Measurements from ENCODE around the gene TAF9B.
"Not testable (repeated sequence)": the region's sequence is repeated elsewhere in the genome, so short reads cannot be mapped to it uniquely, and the experiment has no call there.

Gene TAF9B

GRCh38 chrX:78118628-78119027, 20.8 kb downstream of the TAF9B start:
- no peak for DNase-seq (ENCODE audit: insufficient read length, low spot score)
- no peak for FAIRE-seq

DNA sequence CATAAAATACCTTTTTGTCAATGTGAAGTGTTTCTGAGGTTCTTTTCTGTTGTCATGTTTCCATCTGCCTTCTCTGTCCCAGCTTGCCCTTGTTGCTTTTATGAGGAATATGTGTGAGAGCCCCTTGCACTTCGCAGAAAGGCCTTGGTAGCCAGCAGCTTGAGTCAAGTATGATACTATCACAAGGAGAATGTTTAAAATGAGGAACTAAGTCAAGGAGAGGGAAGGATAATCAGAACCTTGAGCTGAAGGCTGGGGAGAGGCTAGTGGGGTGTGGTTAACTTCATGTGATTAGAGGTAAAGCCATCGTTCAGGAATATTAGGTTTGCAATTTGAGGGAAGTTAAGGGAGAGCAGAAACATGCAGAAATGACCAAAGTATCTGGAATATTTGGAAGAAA, 22.7 kb downstream of the TAF9B start:
- FAIRE-seq, result no peak

DNA sequence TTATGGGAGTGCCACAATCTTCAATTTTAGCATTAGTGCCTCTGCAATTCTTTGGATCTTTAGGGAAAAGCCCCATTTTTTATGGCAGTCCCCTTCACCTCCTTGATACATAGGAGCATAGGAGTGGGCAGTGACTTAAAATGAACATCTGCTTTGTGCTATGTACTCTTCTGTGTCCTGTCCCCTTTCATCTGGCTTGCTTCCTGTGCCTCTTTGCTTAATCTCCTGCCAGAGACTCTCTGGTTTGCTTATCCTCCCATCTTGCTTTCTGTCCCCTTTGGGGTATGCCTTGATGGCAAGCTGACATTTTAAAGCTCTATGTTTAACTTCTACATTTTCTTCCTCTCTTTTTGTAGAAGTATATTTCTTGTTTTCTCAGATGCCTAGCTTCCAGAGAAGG, 23.1 kb downstream of the TAF9B start:
- DNase-seq (ENCODE audit: insufficient read length, low spot score) (no peak), FAIRE-seq (no peak)

More for the DNA sequence above, 22.7 kb downstream of the TAF9B start:
- no peak for DNase-seq (ENCODE audit: insufficient read length, low spot score)

GRCh38 chrX:78111140-78111931, 28.1 kb downstream of the TAF9B start:
- FAIRE-seq (no peak), DNase-seq (ENCODE audit: insufficient read length, low spot score) (no peak)

DNA sequence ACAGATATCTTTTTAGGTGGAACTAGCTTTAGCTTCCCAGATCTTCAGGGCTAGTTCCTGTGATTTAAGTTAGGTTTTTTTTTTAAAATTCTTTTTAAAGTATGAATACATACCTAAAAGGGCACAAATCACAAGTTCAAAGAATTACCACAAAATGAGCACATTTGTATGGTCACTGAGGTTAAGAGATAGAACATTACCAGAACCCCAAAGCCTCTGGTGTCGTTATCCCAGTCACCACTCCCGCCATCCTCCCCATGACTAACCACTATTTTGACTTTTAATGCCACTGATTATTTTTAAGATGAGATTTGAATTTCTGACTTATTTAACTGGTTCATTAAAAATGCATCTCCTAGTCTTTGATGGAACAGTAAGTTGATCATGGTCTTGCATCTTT, 30.0 kb downstream of the TAF9B start:
- no peak for FAIRE-seq
- DNase-seq (ENCODE audit: insufficient read length, low spot score), result no peak

DNA sequence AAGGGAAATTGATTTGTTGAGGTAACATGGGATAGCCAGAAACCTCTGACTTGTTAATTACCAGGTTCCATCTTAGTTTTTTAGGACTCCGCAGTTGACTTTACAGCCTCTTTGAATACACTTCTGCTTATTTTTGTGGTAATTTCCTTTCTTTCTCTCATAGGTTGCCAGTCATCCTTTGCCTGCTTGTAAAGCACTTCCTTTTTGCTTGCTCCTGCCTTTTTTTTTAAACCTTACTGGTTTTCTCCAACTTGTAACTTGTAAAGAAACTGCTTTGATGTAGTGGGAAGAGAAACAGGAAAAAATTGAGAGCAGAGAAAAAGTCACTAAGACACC, 32.8 kb downstream of the TAF9B start:
- peak; percentile 23 for FAIRE-seq
- DNase-seq (ENCODE audit: insufficient read length, low spot score), result no peak

- no peak for DNase-seq (ENCODE audit: insufficient read length, low spot score)
- FAIRE-seq, result peak; percentile 71
These were observed 33.4 kb downstream of the TAF9B start for GRCh38 chrX:78105944-78106650.

- FAIRE-seq, result no peak
- DNase-seq (ENCODE audit: insufficient read length, low spot score), result no peak
These were observed 34.8 kb downstream of the TAF9B start for GRCh38 chrX:78104447-78105176.

DNA sequence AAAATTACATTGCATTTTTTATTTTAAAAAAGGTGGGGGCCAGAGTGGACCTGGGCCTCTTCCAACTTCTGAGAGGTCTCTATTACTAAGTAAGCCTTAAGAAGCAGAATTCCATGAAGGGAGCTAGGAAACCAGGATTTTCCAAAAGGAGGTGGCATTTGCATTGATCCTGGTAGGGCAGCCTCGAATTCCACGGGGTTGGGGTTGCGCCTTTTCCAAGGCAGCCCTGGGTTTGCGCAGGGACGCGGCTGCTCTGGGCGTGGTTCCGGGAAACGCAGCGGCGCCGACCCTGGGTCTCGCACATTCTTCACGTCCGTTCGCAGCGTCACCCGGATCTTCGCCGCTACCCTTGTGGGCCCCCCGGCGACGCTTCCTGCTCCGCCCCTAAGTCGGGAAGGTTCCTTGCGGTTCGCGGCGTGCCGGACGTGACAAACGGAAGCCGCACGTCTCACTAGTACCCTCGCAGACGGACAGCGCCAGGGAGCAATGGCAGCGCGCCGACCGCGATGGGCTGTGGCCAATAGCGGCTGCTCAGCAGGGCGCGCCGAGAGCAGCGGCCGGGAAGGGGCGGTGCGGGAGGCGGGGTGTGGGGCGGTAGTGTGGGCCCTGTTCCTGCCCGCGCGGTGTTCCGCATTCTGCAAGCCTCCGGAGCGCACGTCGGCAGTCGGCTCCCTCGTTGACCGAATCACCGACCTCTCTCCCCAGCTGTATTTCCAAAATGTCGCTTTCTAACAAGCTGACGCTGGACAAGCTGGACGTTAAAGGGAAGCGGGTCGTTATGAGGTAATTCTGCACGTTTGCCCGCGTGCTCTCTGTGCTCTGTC, 35.6 kb downstream of the TAF9B start, which contains the start of gene PGK1:
PGK1 (plus strand) TSS at position 626 of the 824 bp plus-strand sequence; CDS start at position 719, 93 bp downstream.
- DNase-seq (ENCODE audit: insufficient read length, low spot score) (peak; percentile 48), FAIRE-seq (peak; percentile 84)

GRCh38 chrX:78103001-78103622, 36.3 kb downstream of the TAF9B start:
- no peak for DNase-seq (ENCODE audit: insufficient read length, low spot score)
- no peak for FAIRE-seq

DNA sequence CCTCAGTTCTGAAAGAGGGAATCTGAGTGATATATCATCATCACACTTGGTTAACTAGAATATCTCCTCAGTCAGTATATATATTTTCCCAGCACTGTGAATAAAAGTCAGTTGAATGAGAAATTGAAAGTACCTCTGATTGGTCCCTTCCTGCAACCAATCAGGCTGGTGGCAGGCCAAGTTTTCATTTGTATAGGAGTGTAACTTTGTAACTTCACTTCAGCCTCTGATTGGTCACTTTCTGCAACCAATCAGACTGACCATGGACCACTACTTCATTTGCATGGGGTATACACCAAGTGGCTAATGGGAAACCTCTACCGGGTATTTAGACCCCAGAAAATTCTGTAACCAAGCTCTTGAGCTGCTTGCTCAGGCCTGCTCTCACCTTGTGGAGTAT, 37.4 kb downstream of the TAF9B start:
- FAIRE-seq (no peak), DNase-seq (ENCODE audit: insufficient read length, low spot score) (no peak)

- no peak for FAIRE-seq
- no peak for DNase-seq (ENCODE audit: insufficient read length, low spot score)
These were observed 41.3 kb downstream of the TAF9B start for GRCh38 chrX:78098108-78098507.

- FAIRE-seq, result peak; percentile 94
- DNase-seq (ENCODE audit: insufficient read length, low spot score), result no peak
These were observed 47.2 kb downstream of the TAF9B start for GRCh38 chrX:78092296-78092695.

GRCh38 chrX:78081413-78081812, 58.0 kb downstream of the TAF9B start:
- not testable (repeated sequence) for FAIRE-seq; DNase-seq (ENCODE audit: insufficient read length, low spot score)
